OCI-LY7 (cell line): ENCODE results near the gene TRERF1.
"Not testable (repeated sequence)": the region's sequence is repeated elsewhere in the genome, so short reads cannot be mapped to it uniquely, and the experiment has no call there.

ENCODE experiments used
- EZH2phosphoT487 ChIP-seq: fragments of 200-600 bp; sonication (generic); IDR thresholded peaks from 2 replicates; pipeline ENCODE4 v1.6.1; 2018; ENCODE audit warnings: low read depth, borderline replicate concordance, mild to moderate bottlenecking, mixed run types, antibody characterized with exemption, low read length, moderate library complexity, mixed read lengths
- TF ChIP-seq, protein P1 (sequence below): fragments of 200-600 bp; sonication (generic); conservative IDR thresholded peaks from 2 replicates; pipeline ENCODE4 v1.5.1; 2014; ENCODE audit warnings: mild to moderate bottlenecking, antibody characterized with exemption, low read length, moderate library complexity, mixed read lengths

DNA sequence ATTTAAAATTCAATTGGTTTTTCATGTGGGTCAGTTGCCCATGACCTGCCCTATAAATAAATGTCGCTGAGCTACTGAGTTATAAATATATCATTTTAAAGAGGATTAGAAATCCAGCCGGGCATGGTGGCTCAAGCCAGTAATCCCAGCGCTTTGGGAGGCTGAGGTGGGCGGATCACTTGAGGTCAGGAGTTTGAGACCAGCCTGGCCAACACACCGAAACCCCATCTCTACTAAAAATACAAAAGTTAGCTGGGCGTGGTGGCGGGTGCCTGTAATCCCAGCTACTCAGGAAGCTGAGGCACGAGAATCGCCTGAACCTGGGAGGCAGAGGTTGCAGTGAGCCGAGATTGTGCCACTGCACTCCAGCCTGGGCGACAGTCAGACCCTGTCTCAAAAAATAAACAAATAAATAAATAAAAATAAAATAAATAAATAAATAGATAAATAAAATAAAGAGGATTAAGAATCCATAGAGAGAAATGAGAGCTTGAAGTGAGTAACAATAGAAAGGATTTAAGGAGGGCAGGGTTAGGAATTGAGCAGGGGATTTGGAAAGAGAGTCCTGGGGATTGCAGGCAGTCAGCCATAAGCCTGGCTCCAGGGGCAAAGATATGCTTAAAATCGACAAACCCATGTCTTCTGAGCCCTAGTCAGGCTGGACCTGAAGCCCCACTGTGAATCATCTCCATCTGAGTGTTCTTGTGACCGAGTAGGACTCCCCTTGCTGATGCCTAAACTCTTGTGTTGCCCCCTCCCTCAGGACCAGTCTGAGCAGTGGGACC is 249.4 kb downstream of the TRERF1 start:
- TF ChIP-seq EZH2phosphoT487, result not testable (repeated sequence)
- TF ChIP-seq, protein P1, sequence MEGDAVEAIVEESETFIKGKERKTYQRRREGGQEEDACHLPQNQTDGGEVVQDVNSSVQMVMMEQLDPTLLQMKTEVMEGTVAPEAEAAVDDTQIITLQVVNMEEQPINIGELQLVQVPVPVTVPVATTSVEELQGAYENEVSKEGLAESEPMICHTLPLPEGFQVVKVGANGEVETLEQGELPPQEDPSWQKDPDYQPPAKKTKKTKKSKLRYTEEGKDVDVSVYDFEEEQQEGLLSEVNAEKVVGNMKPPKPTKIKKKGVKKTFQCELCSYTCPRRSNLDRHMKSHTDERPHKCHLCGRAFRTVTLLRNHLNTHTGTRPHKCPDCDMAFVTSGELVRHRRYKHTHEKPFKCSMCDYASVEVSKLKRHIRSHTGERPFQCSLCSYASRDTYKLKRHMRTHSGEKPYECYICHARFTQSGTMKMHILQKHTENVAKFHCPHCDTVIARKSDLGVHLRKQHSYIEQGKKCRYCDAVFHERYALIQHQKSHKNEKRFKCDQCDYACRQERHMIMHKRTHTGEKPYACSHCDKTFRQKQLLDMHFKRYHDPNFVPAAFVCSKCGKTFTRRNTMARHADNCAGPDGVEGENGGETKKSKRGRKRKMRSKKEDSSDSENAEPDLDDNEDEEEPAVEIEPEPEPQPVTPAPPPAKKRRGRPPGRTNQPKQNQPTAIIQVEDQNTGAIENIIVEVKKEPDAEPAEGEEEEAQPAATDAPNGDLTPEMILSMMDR, result not testable (repeated sequence)
